Cardiac septum (tissue), 1 donor: ENCODE results near the gene CRYBG3. TPM values are rescaled to one million over a fixed set of nuclear protein-coding genes. Genes with fewer than 3 reads are reported as not detected.

ENCODE experiments used
- DNase-seq: peaks from one replicate; pipeline ENCODE4 v3.0.0-alpha.2; 2020; ENCODE audit warnings: low spot score
- intact Hi-C: fragments of 100-400 bp; cut with DNase I; formaldehyde crosslinking; loops from one replicate; pipeline ENCODE4 v1.14.0; 2022
- long read RNA-seq: library from polyadenylated mRNA; unstranded; transcript quantifications from one replicate; pipeline ENCODE4 v2.0.0, GENCODE V29; 2021
- total RNA-seq: library from RNA; stranded (reverse); fragmentation: NEBNext Ultra II Directional; extraction: Animal tissue kit (Norgen Biotek cat#: 25700); gene quantifications from one replicate; pipeline ENCODE4 v1.2.1, GENCODE V29; 2021
- donor health status: DM: no; HTN: no; CAD: no.

CRYBG3 gene
- total RNA-seq: 38.2 TPM
- long read RNA-seq, partial matches to known transcripts: 17 of 20 reads
- long read RNA-seq, other reads (novel, unspliced or antisense): 3 of 20 reads

DNA sequence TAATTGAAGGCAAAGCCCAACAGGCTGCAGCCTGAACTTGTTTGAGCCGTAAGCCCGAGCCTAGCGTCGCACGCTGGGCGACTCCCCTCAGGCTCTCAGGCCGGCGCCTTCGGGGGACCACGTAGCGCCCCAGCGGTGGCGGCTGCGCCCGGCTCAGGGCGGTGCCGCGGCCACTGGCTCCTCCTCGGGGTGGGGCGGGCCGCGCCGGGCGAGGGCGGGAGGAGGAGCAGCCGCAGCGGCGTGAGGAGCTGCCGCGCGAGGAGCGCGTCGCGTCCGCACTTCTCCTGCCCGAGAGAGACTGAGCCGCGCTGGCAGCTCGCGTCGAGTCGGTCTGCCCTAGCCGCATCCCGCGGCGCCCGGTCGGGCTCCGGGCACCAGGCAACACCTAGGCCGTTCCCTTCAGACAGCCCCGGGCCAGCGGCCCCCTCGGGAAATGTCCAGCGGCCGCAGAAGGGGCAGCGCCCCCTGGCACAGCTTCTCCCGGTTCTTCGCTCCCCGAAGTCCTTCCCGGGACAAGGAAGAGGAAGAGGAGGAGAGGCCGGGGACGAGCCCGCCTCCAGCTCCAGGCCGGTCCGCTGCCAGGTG is at the start of gene CRYBG3:
Gene CRYBG3 (plus strand): TSS at position 238 of the 585 bp plus-strand sequence. CDS start 196 bp downstream, at position 434.
- intact Hi-C loops: loop anchor here (2.0 to 10.0 kb wide), 4 partner anchors 41 to 1683 kb away; partner anchors contain the start of genes ARL6 and RIOX2
- DNase-seq: peak; percentile 93

- no peak for DNase-seq
- intact Hi-C loops: no loop called here
Measured at GRCh38 chr3:97772926-97773325, 48.9 kb upstream of the CRYBG3 start.

GRCh38 chr3:97778152-97778551 is 43.7 kb upstream of the CRYBG3 start:
- intact Hi-C loops: no loop called here
- DNase-seq: no peak

- intact Hi-C loops: loop anchor here (1.0 to 5.0 kb wide), 2 partner anchors 184 to 230 kb away; no protein-coding TSS in a partner anchor
- DNase-seq: no peak
Measured at GRCh38 chr3:97793420-97794019, 28.3 kb upstream of the CRYBG3 start.

GRCh38 chr3:97795951-97796350 is 25.9 kb upstream of the CRYBG3 start:
- no peak for DNase-seq
- intact Hi-C loops: no loop called here

- no peak for DNase-seq
Measured at GRCh38 chr3:97804471-97804870, 17.3 kb upstream of the CRYBG3 start.

DNA sequence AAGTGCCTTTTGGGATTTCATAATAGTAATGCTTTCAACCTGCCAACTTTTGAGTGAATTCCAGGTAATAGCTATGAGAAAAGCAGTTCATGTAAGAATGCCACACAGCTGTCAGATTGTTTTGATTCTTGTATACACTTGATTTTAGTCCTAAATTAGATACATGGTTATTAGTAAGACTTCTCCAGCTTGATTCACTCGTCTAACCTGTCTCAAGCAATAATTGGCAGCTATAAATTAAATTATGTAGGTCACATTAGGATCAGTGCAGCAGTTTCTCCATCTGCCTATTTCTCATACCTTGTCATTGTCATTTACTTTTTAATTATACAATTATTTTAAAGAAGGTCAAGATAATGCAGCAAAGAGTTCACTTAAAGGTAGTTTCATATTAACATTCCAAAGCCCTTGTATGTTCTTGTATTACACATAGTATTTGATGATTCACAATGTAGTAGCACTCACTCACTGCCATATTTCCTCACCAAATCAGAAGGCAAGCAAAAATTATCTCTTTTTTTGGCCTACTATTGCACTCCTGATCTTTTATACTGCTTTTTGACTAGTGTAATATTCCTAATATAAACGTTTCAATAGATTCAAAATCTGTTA is 10.9 kb upstream of the CRYBG3 start:
- no peak for DNase-seq
- intact Hi-C loops: no loop called here

More at GRCh38 chr3:97804471-97804870, 17.3 kb upstream of the CRYBG3 start:
- intact Hi-C loops: no loop called here

DNA sequence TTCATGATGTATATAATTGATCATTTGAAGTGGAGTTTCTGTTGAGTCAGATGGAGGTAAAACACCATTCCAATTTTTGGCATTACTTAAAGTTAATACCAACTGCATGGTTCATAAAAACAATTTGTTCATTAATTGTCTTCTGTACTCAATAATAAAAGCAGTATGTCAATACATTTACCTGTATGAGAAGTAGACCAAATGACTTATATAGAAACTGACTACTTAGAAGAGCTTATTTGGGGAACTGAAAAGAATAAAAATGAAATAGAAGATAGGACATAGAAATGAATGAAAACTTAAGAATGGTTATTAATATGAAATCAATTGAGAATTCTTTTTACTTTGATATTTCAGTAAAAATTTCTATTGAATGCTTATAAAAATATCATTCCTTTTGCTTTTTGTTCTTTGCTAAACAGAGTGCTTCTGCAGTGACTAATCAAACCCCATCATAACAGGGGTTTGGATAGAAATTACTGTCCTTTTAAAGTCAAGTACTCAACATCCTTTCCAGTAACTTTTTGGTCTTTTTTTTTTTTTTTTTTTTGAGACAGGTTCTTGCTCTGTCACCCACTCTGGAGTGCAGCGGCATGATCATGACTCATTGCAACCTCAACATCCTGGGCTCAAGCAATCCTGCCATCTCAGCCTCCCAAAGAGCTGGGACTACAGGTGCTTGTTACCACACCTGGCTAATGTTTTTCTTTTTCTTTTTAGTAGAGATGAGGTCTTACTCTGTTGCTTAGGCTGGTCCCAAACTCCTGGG is 6.5 kb upstream of the CRYBG3 start:
- intact Hi-C loops: no loop called here
- DNase-seq: no peak

GRCh38 chr3:97816811-97817210 is 5.0 kb upstream of the CRYBG3 start:
- no peak for DNase-seq
- intact Hi-C loops: no loop called here

GRCh38 chr3:97817965-97818364 is 3.8 kb upstream of the CRYBG3 start:
- no peak for DNase-seq
- intact Hi-C loops: no loop called here

- intact Hi-C loops: loop anchor here (5.0 to 10.0 kb wide), 3 partner anchors 58 to 1684 kb away; partner anchors contain the start of genes ARL6 and RIOX2
- no peak for DNase-seq
Measured at GRCh38 chr3:97820780-97821179, 1.0 kb upstream of the CRYBG3 start.

- peak; percentile 77 for DNase-seq
- intact Hi-C loops: loop anchor here (5.0 to 10.0 kb wide), 3 partner anchors 59 to 1683 kb away; partner anchors contain the start of genes ARL6 and RIOX2
Measured at GRCh38 chr3:97821287-97821773, 481 bp upstream of the CRYBG3 start.

GRCh38 chr3:97822359-97822775 is 556 bp downstream of the CRYBG3 start:
- intact Hi-C loops: loop anchor here (2.0 to 10.0 kb wide), 4 partner anchors 40 to 1682 kb away; partner anchors contain the start of genes ARL6 and RIOX2
- DNase-seq: peak; percentile 83

DNA sequence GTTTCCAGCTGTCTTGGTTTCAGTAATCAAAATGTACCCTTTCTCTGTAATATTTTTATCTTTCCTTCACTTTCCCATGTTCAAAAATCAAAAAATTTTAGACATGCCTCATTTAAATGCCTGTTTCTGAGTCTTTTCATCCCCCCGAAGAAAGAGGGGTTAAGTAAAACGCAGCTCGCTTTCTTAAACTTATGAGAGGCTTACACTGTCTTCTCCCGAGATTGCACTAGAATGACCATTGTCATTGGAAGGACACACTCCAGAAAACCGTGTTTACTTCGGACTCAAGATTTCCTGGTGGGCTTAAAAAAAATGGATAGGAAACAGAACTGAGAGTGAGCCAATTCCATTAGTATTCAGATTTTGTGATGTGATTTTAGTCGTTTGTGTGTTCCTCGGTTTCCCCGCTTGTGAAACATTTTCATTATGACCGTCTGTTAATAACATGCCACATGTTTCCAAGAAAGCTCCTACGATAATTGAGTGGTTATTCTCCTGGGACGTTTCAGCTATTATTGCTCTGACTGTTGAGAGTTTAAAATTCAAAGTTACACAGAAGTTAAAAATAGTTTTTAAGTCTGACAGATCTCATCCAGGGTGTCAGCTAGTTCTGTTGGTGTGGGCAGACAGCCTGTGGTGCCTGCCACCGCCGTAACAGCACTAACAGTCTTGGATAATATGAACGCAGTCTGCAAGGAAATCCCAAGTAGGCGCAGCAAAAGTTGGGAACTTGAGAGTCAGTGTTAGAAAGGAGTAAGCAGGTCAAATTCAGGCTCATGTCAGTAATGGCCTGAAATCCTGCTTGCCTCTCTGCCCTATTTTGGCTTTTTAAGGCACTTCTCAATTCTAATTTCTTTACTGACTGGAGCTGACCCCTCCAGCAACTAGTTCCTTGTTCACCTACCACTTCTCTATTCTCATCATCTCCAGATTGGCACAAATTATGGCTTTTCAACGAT is 1.5 kb downstream of the CRYBG3 start:
- no peak for DNase-seq
- intact Hi-C loops: loop anchor here (2.0 to 10.0 kb wide), 4 partner anchors 39 to 1681 kb away; partner anchors contain the start of genes ARL6 and RIOX2

DNA sequence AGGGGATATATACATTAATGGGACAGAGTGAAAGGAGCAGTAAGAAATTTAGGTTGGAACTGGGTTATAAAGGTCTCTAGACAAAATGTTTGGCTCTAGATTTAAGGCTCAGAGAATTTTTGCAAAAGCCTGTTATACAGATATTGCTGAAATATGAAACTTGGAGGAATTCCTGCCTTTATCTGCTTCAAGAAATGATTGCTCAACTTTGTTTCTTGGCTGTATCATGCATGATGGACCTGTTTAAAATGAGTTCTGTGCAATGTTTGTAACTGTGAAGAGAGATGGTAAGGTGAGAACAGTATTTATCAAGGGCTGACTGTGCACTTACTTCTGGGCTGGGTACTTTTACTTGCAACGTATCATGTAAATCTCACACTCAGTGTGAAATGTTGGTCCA is 3.3 kb downstream of the CRYBG3 start:
- DNase-seq: no peak
- intact Hi-C loops: loop anchor here (10.0 kb wide), 1 partner anchor 1680 kb away; no protein-coding TSS in a partner anchor

DNA sequence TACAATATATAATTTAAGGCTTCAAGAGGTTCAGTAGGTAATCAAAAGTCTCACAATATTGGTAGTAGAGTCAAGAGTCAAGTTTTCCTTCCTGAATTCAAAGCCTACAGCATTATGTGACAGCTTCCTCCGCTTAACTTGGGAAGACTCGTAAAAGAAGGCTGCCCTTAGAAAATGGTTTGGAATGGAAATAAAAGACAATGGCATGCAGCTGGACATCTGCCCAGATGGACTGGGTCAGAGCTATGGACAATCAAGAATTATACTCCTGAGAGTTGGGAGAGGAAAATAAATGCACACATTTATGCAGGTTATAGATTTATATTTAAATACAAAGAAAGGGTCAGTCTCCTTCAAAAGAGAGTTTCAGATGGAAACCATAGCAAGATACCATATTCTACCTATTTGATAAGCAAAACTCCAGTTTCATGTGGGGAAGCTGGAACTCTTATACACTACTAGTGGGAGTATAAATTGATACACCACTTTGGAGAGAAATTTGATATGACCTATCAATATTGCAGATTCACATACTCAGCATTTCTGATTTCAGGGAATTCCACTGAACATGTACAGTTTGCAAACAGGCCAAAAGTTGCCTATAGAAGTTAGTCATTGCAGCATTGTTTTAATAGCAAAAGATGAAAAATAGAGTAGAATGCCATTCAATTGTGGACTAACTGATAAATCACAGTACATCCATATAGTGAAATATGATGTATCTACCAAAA is 6.1 kb downstream of the CRYBG3 start:
- no peak for DNase-seq
- intact Hi-C loops: loop anchor here (10.0 kb wide), 1 partner anchor 1677 kb away; no protein-coding TSS in a partner anchor

DNA sequence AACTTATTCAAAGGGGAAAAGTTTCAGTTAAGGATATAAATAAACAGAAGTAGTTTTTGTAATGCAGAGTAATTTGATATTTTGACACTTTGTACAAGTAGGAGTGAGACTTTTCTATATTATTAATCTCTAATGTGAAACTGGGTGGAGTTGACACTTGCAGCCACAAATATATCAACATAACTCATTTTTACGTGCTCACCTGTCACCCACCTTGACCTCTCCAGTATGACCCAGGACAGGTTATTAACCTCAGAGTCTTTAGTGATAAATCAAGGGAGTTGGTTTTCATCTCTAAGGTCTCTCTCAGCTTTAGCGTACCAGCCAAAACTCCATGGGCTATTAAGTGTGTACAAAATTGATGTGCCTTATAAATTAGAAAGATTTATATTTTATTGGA is 7.4 kb downstream of the CRYBG3 start:
- DNase-seq: no peak
- intact Hi-C loops: loop anchor here (10.0 kb wide), 1 partner anchor 1676 kb away; no protein-coding TSS in a partner anchor
